Uterus (tissue), 4 donors: Measurements from ENCODE around the gene KRT78. TPM values are rescaled to one million over a fixed set of nuclear protein-coding genes. Genes with fewer than 3 reads are reported as not detected.

Source experiments
- DNase-seq, 2 donors: peaks; one replicate each; pipeline ENCODE4 v3.0.0-alpha.2; 2019 to 2020
- H3K27ac ChIP-seq, 2 donors: fragments of 200-600 bp; sonication (generic); 1 replicate in 1 of 2; 2 replicates in 1 of 2; pipeline ENCODE4 v1.5.1; 2016 to 2018
- H3K27me3 ChIP-seq, 2 donors: fragments of 200-600 bp; sonication (generic); one replicate each; pipeline ENCODE4 v1.5.1; 2018 to 2019; ENCODE audit warnings: control low read depth in 1 of 2
- H3K36me3 ChIP-seq, 2 donors: fragments of 200-600 bp; sonication (generic); one replicate each; pipeline ENCODE4 v1.5.1; 2019; ENCODE audit warnings: control low read depth in 1 of 2
- H3K4me1 ChIP-seq, 2 donors: fragments of 200-600 bp; sonication (generic); one replicate each; pipeline ENCODE4 v1.5.1; 2018 to 2019; ENCODE audit warnings: control low read depth in 1 of 2
- H3K4me3 ChIP-seq, 2 donors: fragments of 200-600 bp; sonication (generic); 1 replicate in 1 of 2; 2 replicates in 1 of 2; pipeline ENCODE4 v1.5.1; 2018 to 2019; ENCODE audit warnings: mild to moderate bottlenecking in 1 of 2
- H3K9me3 ChIP-seq, 2 donors: fragments of 200-600 bp; sonication (generic); one replicate each; pipeline ENCODE4 v1.5.1; 2019; ENCODE audit warnings: control low read depth in 1 of 2
- CTCF ChIP-seq, 4 experiments: fragments of 200-600 bp in 2 of 4; fragments of 450-650 bp in 2 of 4; sonication (generic) in 2 of 4; IDR thresholded peaks; one replicate each; pipeline ENCODE4 v1.5.1; 2016 to 2019; ENCODE audit warnings: antibody characterized with exemption in 4 of 4, mild to moderate bottlenecking in 2 of 4, moderate library complexity in 1 of 4
- POLR2A ChIP-seq, 2 donors: fragments of 450-650 bp; IDR thresholded peaks; one replicate each; pipeline ENCODE4 v1.6.1; 2016; ENCODE audit warnings: antibody characterized with exemption in 2 of 2, mild to moderate bottlenecking in 1 of 2, moderate library complexity in 1 of 2
- intact Hi-C: fragments of 100-400 bp; cut with DNase I; formaldehyde crosslinking; loops from one replicate; pipeline ENCODE4 v1.15.1; 2023; ENCODE audit warnings: low total_unique reads
- total RNA-seq, 4 donors: library from RNA; depleted of rRNA in 3 of 4; stranded (reverse); fragments of >200 nt in 3 of 4; gene quantifications; one replicate each; pipeline versions ENCODE4 v1.1.0 to v1.2.4, GENCODE V29; 2014 to 2023
- donor health status: DM: yes; HTN: yes; CAD: no.

Gene KRT78
- total RNA-seq, 4 donors from 2014 or later: not detected

DNA sequence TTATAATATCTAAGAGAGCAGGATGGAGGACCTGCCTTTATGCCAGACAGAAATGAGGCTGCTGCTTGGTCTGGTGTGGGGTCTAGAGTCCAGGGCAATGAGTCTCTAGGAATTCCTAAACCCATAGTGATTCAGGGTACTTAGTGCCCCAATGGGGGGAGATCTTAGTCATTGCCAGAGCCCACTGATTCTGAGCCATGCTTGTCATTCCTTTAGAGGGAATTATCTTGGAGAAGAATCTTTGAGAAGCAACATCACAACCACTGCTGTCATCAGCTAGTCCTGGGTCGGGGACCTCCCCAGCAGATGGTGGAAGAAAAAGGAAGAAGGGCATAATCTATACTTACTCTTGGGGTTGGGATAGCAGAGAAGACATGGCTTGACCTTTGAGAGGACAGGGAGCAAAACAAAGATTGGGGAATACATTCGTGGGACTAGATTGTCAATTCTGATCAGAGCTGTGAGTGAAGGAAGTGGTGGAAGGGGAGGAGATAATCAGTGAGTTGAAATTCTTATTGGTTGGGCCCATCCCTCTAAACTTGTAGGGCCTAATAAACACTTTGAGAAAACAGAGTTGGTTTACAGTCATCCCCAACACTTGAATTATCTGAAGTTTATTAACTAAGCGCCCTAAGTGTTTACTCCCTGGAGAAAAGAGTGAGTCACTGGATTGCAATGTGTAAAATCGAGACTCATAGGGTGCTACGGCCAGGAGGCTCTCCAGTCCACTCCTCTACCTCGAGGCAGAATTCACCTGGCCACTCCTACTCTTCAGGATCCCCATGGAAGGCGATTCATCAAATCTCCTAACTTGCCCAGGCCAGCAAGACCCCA lies 49.9 kb downstream of the KRT78 start:
- no peaks in the 10 kb centered on the region for H3K4me1 ChIP-seq
- no peaks in the 10 kb centered on the region for H3K9me3 ChIP-seq
- no peak overlapping the region for H3K27ac ChIP-seq
- H3K27me3 ChIP-seq: no peaks in the 10 kb centered on the region
- TF ChIP-seq POLR2A (IDR thresholded peaks at IDR 0.05): no peak
- no peak for TF ChIP-seq CTCF (IDR thresholded peaks at IDR 0.05)
- intact Hi-C loops: no loop called here
- no peak for DNase-seq
- no peak overlapping the region for H3K4me3 ChIP-seq
- no peaks in the 10 kb centered on the region for H3K36me3 ChIP-seq

DNA sequence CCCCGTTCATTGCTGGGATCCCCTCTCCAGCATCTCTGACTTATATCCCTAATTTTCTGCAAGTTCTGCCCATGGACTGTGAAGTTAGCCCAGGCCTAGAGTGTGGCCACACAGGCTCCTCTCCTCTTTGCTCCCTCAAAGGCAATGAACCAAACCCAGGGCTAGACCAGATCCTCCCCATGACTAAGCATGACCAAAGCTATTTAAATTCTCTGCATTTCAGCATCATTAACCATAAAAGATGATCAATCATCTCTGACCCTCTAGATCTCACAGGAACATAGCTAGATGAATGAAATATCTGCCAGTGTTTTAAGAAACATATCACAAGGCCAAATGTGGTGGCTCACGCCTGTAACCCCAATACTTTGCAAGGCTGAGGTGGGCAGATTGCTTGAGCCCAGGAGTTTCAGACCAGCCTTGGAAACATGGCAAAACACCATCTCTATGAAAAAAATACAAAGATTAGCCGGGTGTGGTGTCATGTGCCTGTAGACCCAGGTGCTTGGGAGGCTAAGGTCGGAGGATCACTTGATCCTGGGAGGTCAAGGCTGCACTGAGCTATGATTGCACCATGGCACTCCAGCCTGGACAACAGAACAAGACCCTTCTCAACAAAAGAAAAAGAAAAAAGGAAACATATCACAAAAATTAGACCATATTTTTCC lies 50.7 kb downstream of the KRT78 start:
- Histone ChIP-seq H3K27ac (no peak overlapping the region), H3K4me3 (no peak overlapping the region), H3K27me3 (no peaks in the 10 kb centered on the region), H3K4me1 (no peaks in the 10 kb centered on the region), H3K36me3 (no peaks in the 10 kb centered on the region), H3K9me3 (no peaks in the 10 kb centered on the region)
- intact Hi-C loops: no loop called here
- TF ChIP-seq POLR2A (IDR thresholded peaks at IDR 0.05) (no peak), CTCF (IDR thresholded peaks at IDR 0.05) (no peak)
- DNase-seq: no peak

DNA sequence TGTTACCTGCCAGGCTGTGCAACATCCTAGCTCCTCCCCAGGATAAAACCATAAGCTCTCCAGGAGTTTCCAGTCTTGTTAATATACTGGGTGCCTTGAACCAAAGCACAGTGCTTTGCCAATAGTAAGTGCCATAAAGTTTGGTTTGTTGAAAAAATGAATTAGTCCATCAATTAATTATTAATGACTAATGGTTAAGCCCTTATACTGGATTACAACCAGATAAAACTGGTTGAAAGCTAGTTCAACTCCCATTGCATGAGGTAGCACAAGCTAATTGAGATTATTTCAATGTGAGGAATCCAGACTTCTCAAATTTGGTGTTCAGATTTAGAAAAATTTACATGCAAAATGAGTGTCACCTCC lies 51.3 kb downstream of the KRT78 start:
- intact Hi-C loops: no loop called here
- Histone ChIP-seq H3K27ac (no peak overlapping the region), H3K27me3 (no peaks in the 10 kb centered on the region), H3K36me3 (no peaks in the 10 kb centered on the region), H3K9me3 (no peaks in the 10 kb centered on the region), H3K4me1 (no peaks in the 10 kb centered on the region), H3K4me3 (no peak overlapping the region)
- no peak for TF ChIP-seq CTCF (IDR thresholded peaks at IDR 0.05)
- no peak for TF ChIP-seq POLR2A (IDR thresholded peaks at IDR 0.05)
- no peak for DNase-seq

DNA sequence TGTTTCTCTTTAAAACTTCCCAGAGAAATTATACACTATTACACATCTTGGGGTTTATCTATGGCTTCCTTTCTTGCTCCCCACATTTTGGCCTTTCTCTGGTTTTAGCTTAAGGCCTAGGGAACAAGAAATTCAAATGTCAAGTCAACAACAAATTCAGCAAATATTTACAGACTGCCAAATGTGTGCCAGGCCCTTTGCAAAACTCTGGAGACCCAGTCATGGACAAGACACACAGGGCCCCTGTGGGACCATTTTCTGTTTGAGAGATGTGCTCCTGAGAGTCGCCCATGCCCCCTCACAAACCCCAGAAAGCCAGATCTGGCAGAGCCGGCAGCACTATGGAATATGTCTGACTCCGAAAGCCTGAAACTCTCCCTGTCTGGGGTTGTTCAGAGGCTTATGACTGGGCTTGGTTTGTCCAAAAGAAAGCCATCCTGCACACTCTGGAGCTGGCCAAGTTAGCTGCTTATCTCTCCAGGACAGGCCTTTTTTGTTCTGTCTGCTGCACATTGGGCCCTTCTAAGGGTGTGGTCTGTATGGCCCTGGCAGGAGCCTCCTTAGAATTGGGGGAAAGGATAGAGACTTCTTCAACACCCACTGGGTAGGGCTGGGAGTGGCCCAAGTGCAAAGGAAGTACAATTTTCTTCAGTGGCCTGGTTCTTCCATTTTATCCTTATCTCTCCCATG lies 51.8 kb downstream of the KRT78 start:
- Histone ChIP-seq H3K4me3 (no peak overlapping the region), H3K9me3 (no peaks in the 10 kb centered on the region), H3K4me1 (no peaks in the 10 kb centered on the region), H3K27ac (no peak overlapping the region), H3K27me3 (no peaks in the 10 kb centered on the region), H3K36me3 (no peaks in the 10 kb centered on the region)
- intact Hi-C loops: no loop called here
- TF ChIP-seq POLR2A (IDR thresholded peaks at IDR 0.05) (no peak), CTCF (IDR thresholded peaks at IDR 0.05) (no peak)
- no peak for DNase-seq

DNA sequence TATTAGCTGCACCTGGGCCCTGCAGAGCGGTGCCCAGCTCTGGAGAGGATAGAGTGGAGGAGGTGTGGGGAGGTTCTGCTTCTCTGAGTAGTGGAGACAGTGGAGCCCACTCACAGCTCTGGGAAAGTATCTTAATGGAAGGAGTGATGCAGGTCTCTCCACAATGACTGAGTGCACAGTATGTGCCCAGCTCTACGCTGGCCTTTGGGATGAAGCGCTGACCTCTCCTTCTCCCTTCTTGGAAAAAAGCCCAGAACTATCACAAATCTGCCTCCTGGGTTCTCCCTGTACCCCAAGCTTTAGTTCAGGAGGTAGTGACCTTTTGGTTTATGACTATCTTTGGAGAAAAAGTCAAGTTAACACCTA lies 52.4 kb downstream of the KRT78 start:
- Histone ChIP-seq H3K36me3 (no peaks in the 10 kb centered on the region), H3K4me3 (no peak overlapping the region), H3K9me3 (no peaks in the 10 kb centered on the region), H3K27ac (no peak overlapping the region), H3K4me1 (no peaks in the 10 kb centered on the region), H3K27me3 (no peaks in the 10 kb centered on the region)
- intact Hi-C loops: no loop called here
- no peak for TF ChIP-seq CTCF (IDR thresholded peaks at IDR 0.05)
- no peak for TF ChIP-seq POLR2A (IDR thresholded peaks at IDR 0.05)
- DNase-seq: no peak
